IPS-NIHi11 (cell line): ENCODE data around the gene MBD1.
"Not testable (repeated sequence)": the region's sequence is repeated elsewhere in the genome, so short reads cannot be mapped to it uniquely, and the experiment has no call there.

Experiments used
- DNase-seq: peaks from one replicate; pipeline ENCODE4 v3.0.0; 2012; ENCODE audit warnings: mixed read lengths, low spot score

Gene MBD1

GRCh38 chr18:50289108-50289443, 7.8 kb upstream of the MBD1 start:
- DNase-seq: no peak

GRCh38 chr18:50288348-50289107, 7.2 kb upstream of the MBD1 start:
- not testable (repeated sequence) for DNase-seq

- peak; percentile 88 for DNase-seq
Measured at GRCh38 chr18:50287441-50288347, 6.4 kb upstream of the MBD1 start, which contains the start of gene CXXC1. Gene CXXC1, minus strand, starts transcription at chr18:50287692. Its CDS starts 103 bp downstream, at chr18:50287589.

- DNase-seq: no peak
Measured at GRCh38 chr18:50287028-50287440, 5.7 kb upstream of the MBD1 start.

- no peak for DNase-seq
Measured at GRCh38 chr18:50286391-50287027, 5.2 kb upstream of the MBD1 start.

GRCh38 chr18:50285631-50286321, 4.5 kb upstream of the MBD1 start:
- no peak for DNase-seq

- DNase-seq: no peak
Measured at GRCh38 chr18:50285071-50285470, 3.7 kb upstream of the MBD1 start.

- DNase-seq: no peak
Measured at GRCh38 chr18:50284255-50284885, 3.0 kb upstream of the MBD1 start.

- no peak for DNase-seq
Measured at GRCh38 chr18:50283469-50284209, 2.3 kb upstream of the MBD1 start.

- no peak for DNase-seq
Measured at GRCh38 chr18:50282521-50283335, 1.4 kb upstream of the MBD1 start.

GRCh38 chr18:50281972-50282520, 723 bp upstream of the MBD1 start:
- DNase-seq: no peak

GRCh38 chr18:50280707-50281294, 522 bp downstream of the MBD1 start:
- no peak for DNase-seq

GRCh38 chr18:50279752-50280151, 1.6 kb downstream of the MBD1 start:
- no peak for DNase-seq

- DNase-seq: no peak
Measured at GRCh38 chr18:50277942-50278341, 3.4 kb downstream of the MBD1 start.

GRCh38 chr18:50276452-50276851, 4.9 kb downstream of the MBD1 start:
- DNase-seq: no peak

- DNase-seq: no peak
Measured at GRCh38 chr18:50275503-50276036, 5.8 kb downstream of the MBD1 start.

- no peak for DNase-seq
Measured at GRCh38 chr18:50274941-50275340, 6.4 kb downstream of the MBD1 start.

GRCh38 chr18:50274044-50274442, 7.3 kb downstream of the MBD1 start:
- no peak for DNase-seq
